Subcutaneous abdominal adipose tissue (tissue), 5 donors: ENCODE measurements around the gene ANKS1B.
"Not testable (repeated sequence)": the region's sequence is repeated elsewhere in the genome, so short reads cannot be mapped to it uniquely, and the experiment has no call there.

ENCODE experiments used
- H3K27ac ChIP-seq: one replicate; pipeline ENCODE4 v1.7.0; 2013; ENCODE audit warnings: low read depth, mild to moderate bottlenecking, inconsistent platforms, low read length, moderate library complexity
- H3K27me3 ChIP-seq, 5 donors: one replicate each; pipeline ENCODE4 v1.7.0; 2013; ENCODE audit warnings: low read length in 5 of 5, inconsistent platforms in 1 of 5; ENCODE audit not compliant: control insufficient read depth in 5 of 5, insufficient read depth in 4 of 5
- H3K36me3 ChIP-seq, 5 donors: one replicate each; pipeline ENCODE4 v1.7.0; 2013; ENCODE audit warnings: low read length in 5 of 5; ENCODE audit not compliant: control insufficient read depth in 5 of 5, insufficient read depth in 5 of 5
- H3K4me1 ChIP-seq, 5 donors: one replicate each; pipeline ENCODE4 v1.7.0; 2013; ENCODE audit warnings: low read length in 5 of 5, mild to moderate bottlenecking in 3 of 5, moderate library complexity in 1 of 5; ENCODE audit not compliant: control insufficient read depth in 5 of 5, insufficient read depth in 5 of 5
- H3K4me3 ChIP-seq, 5 donors: one replicate each; pipeline ENCODE4 v1.7.0; 2013; ENCODE audit warnings: low read length in 5 of 5, low read depth in 1 of 5
- H3K9ac ChIP-seq, 5 donors: one replicate each; pipeline ENCODE4 v1.7.0; 2013; ENCODE audit warnings: low read length in 5 of 5, mild to moderate bottlenecking in 4 of 5, moderate library complexity in 3 of 5
- H3K9me3 ChIP-seq, 5 donors: one replicate each; pipeline ENCODE4 v1.7.0; 2013; ENCODE audit warnings: low read length in 5 of 5; ENCODE audit not compliant: control insufficient read depth in 5 of 5
- donor health status: healthy.
- donor health status: healthy.
- donor health status: healthy.
- donor health status: healthy.
- donor health status: healthy.

The ANKS1B gene

DNA sequence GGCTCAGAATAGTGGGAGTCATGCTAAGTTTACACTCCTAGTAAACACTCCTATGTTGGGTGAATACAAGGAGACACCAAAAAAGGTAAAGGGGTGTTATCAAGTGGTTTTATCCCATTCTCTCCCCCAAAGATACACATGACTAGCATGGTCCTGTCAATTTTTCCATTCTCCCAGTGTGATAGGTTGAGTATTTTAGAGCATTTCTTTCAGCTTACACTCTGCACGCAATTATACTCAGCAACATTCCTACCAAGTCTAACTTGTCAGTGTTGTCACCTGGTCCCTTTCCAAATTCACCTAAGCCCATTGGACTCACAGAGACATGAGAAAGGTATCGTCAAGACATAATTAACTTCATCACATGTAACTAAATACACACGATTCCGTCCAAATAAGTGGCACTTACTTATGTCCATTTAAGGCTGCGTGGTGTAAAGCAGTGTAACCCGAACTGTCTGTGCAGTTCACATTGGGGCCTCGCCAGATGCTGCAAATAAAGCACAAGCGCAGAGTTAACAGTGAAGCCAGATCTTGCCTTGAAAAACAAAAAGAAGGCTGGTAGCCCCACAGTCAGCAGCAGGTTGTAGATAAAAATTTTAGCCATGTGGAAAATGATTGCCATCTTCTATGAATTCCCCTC lies 159.7 kb downstream of the ANKS1B start:
- no peak overlapping the region for H3K27ac ChIP-seq
- H3K36me3 ChIP-seq = no peaks in the 10 kb centered on the region

DNA sequence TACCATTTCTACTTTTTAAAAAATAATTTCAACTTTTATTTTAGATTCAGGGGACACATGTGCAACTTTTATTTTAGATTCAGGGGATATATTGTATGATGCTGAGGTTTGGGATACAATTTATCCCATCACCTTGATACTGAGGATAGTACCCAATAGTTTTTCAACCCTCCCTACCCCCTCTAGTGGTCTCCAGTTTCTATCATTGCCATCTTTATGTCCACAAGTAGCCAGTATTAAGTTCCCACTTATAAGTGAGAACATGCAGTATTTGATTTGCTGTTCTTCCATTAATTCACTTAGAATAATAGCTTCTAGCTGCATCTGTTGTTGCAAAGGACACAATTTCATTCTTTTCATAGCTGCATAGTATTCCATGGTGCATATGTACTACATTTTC lies 162.5 kb downstream of the ANKS1B start:
- no peaks in the 10 kb centered on the region for H3K4me1 ChIP-seq
- H3K27me3 ChIP-seq = no peaks in the 10 kb centered on the region

More for the DNA sequence above, 159.7 kb downstream of the ANKS1B start:
- Histone ChIP-seq H3K4me1 (no peaks in the 10 kb centered on the region), H3K9me3 (no peaks in the 10 kb centered on the region), H3K27me3 (no peaks in the 10 kb centered on the region), H3K9ac (no peak overlapping the region), H3K4me3 (no peak overlapping the region)

DNA sequence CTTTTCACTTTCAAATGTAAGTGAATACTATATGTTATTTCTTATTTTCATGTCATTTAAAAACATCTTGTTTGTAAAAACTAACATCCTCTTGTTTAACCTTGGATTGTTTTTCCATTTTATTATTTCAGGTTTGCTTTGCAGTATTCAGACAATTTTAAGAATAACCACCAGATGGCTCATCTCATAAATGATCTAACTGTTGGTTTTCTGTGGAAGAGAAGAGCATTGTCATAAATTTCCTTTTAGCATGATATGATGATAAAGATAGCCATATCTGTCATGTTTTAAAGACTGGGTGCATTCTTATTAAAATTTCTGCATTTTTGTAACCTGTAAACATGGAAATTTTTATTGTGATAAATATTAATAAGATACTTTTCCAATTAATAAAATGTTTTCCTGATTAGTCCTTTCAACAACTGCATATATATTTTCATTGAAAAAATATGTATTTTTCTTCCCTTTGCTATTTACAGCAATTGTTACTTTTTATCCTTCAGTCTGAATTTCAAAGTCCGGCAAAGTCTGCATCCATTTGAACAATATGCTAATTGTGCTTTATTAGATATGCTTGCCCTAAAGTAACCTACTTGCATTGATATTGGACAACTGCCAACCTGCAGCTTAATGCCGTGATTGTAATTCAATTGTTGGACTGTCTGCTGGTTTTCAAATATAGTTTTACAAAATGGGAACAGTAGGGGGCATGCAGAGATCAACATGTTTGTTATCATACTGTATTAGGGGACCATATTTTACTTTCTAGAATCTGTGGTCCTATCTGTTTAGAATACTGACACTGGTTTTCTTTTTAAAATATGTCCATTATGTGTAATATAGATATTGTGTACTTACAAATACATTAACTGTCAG lies 173.8 kb downstream of the ANKS1B start:
- no peaks in the 10 kb centered on the region for H3K36me3 ChIP-seq
- no peak overlapping the region for H3K27ac ChIP-seq
- H3K9ac ChIP-seq = no peak overlapping the region
- H3K4me3 ChIP-seq = no peak overlapping the region
- no peaks in the 10 kb centered on the region for H3K27me3 ChIP-seq
- no peaks in the 10 kb centered on the region for H3K9me3 ChIP-seq
- H3K4me1 ChIP-seq = no peaks in the 10 kb centered on the region

More for the DNA sequence above, 162.5 kb downstream of the ANKS1B start:
- Histone ChIP-seq H3K27ac (no peak overlapping the region), H3K36me3 (no peaks in the 10 kb centered on the region), H3K4me3 (no peak overlapping the region), H3K9me3 (no peaks in the 10 kb centered on the region), H3K9ac (no peak overlapping the region)

DNA sequence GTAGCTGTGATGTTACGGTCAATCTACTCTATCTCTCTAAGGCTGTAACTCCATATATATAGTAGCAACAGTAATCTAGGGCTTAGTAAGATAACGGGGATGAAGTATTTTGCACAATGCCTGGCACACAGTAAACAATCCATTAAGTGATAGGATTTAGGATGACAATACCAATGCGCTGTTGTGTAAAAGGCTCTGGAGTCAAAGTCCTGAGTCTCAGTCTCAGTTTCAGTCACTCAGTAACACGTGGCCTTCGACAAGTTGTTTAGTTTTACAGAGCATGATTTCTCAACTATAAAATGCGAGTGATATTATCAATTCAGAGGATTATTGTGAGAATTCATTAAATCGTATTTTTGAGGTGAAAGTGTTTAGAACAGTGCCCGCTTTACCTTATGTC lies 174.8 kb downstream of the ANKS1B start:
- H3K36me3 ChIP-seq = no peaks in the 10 kb centered on the region
- no peak overlapping the region for H3K27ac ChIP-seq
- no peaks in the 10 kb centered on the region for H3K27me3 ChIP-seq

DNA sequence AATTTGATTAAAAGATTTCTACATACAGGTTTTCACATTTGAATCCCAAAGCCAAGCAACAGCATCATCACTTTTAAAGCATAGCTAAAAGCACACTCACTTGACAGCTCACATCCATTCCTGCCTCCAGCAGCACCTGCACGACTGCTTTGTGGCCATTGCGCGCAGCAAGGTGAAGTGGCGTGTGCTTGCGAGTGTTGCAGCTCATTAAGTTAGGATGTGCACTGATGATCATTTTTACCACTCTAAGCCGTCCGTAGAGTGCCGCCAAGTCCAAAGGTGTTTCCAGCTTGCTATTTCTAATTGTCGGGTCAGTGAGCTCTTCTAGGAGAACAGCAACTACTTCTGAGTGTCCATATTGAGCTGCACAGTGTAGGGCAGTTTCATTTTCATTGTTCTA lies 178.4 kb downstream of the ANKS1B start:
- Histone ChIP-seq H3K4me3 (no peak overlapping the region), H3K4me1 (no peaks in the 10 kb centered on the region), H3K27ac (no peak overlapping the region), H3K9me3 (no peaks in the 10 kb centered on the region), H3K27me3 (no peaks in the 10 kb centered on the region), H3K36me3 (peaks cover 0 to 2% (median 0%) of the 10 kb centered on the region in 5 donors), H3K9ac (no peak overlapping the region)

More for the DNA sequence above, 174.8 kb downstream of the ANKS1B start:
- Histone ChIP-seq H3K9me3 (no peaks in the 10 kb centered on the region), H3K9ac (no peak overlapping the region), H3K4me1 (no peaks in the 10 kb centered on the region), H3K4me3 (no peak overlapping the region)

DNA sequence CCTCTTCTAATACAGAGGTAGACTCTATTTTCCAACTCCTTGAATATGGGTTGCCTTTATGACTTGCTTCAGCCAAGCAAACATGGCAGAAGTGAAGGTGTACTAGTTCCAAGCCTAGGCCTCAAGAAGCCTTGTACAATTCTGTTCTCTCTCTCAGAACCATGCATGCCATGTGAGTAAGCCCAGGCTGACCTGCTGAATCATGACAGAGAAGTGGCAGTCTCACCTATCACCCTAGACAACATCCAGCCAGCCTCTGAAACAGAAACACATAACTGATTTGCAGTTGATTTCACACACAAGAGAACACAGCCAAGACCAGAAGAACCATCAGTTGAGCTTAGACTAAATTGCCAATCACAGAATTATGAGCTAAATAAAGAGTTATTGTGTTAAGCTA lies 180.0 kb downstream of the ANKS1B start:
- Histone ChIP-seq H3K4me3 (no peak overlapping the region), H3K9ac (no peak overlapping the region), H3K4me1 (no peaks in the 10 kb centered on the region), H3K27me3 (no peaks in the 10 kb centered on the region), H3K27ac (no peak overlapping the region), H3K9me3 (no peaks in the 10 kb centered on the region), H3K36me3 (peaks cover 0 to 2% (median 0%) of the 10 kb centered on the region in 5 donors)

DNA sequence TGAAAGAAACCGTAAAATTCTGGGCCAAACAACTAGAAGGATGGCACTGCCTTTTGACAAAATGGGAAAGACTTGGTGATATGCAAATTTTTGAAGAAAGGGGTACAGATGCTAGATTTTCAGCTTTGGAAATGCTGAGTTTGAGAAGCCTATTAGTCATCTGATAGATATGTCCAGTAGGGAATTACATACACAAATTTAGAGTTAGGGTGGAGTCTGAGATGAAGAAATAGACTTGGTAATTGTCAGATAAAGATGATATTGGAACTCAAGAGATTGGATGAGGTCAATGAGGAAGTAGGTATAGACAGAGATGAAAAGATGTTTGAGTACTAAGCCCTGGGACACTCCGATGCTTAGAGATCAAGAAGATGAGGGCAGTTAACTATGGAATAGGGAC lies 184.1 kb downstream of the ANKS1B start:
- H3K36me3 ChIP-seq = peaks cover 0 to 2% (median 0%) of the 10 kb centered on the region in 5 donors
- no peaks in the 10 kb centered on the region for H3K9me3 ChIP-seq
- H3K9ac ChIP-seq = no peak overlapping the region
- no peak overlapping the region for H3K4me3 ChIP-seq
- no peaks in the 10 kb centered on the region for H3K27me3 ChIP-seq
- H3K4me1 ChIP-seq = no peaks in the 10 kb centered on the region
- H3K27ac ChIP-seq = no peak overlapping the region

DNA sequence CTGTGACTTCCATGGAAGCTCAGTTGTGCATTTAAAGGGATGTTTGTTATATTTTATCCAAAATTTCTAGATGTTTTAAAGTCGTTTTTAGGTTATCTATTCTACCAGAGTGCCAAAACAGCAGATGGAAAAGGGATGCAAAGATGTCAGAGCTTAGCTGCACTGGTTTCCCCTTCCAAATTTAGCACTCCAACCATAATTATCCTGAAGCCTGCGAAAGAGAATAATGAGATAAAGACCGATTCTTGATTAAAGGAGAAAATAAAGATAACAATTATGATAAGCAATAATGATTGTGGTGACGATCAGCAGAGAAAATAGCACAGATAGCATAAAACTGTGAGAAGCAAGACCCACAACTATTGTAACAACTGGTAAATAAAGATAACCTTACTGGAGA lies 186.8 kb downstream of the ANKS1B start:
- H3K9me3 ChIP-seq, H3K4me1 ChIP-seq, H3K36me3 ChIP-seq, H3K27ac ChIP-seq, H3K9ac ChIP-seq, H3K27me3 ChIP-seq, H3K4me3 ChIP-seq: not testable (repeated sequence)

DNA sequence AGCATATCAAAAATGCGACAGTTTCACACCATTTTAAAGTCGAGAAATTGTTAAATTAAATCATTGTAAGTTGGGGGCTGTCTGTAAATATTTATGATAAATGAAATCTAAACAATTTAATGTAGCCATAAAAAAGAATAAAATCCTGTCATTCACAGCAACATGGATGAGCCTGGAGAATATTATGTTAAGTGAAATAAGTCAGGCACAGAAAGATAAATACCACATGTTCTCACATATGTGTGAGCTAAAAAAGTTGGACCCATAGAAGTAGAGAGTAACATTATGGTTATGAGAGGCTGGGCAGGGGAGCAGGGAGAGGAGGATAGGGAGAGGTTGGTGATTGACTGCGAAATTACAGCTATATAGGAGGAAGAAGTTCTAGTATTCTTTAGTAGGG lies 201.3 kb downstream of the ANKS1B start:
- H3K27me3 ChIP-seq = no peaks in the 10 kb centered on the region
- H3K36me3 ChIP-seq = peaks cover 0 to 2% (median 0%) of the 10 kb centered on the region in 5 donors
- H3K4me1 ChIP-seq = no peaks in the 10 kb centered on the region
- H3K9me3 ChIP-seq = peaks cover 0 to 5% (median 0%) of the 10 kb centered on the region in 5 donors
- no peak overlapping the region for H3K27ac ChIP-seq
- no peak overlapping the region for H3K9ac ChIP-seq
- no peak overlapping the region for H3K4me3 ChIP-seq

DNA sequence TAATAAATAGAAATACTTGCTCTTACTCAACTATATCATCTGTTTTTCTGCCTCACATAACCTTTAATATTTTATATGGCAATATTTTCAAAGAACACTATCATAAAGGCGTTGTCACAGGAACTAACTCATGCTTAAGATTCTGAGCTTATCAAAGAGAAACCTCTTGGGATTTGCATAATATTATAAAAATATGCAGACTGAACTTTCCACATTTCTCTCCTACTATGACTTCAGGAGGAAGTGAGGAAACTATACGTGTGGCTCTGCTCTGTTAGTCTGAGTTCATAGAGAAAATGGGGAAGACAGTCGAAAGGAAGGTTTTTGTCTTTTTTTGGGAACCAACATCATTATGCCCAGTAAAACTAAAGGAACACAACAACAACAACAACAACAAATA lies 212.5 kb downstream of the ANKS1B start:
- no peak overlapping the region for H3K27ac ChIP-seq
- H3K4me3 ChIP-seq = no peak overlapping the region
- no peaks in the 10 kb centered on the region for H3K36me3 ChIP-seq
- no peaks in the 10 kb centered on the region for H3K27me3 ChIP-seq
- no peaks in the 10 kb centered on the region for H3K9me3 ChIP-seq
- H3K4me1 ChIP-seq = no peaks in the 10 kb centered on the region
- H3K9ac ChIP-seq = no peak overlapping the region
